HL-60 (cell line): ENCODE data around the gene WDFY2.
A peak's percentile ranks its signal among the peaks of the same experiment; 100 is the strongest.

Source experiments
- CTCF ChIP-seq: IDR thresholded peaks from one replicate; pipeline ENCODE4 v1.5.1; 2011; ENCODE audit warnings: low read length, control low read depth, inconsistent platforms; ENCODE audit not compliant: insufficient read depth
- GABPA ChIP-seq: IDR thresholded peaks from 2 replicates; pipeline ENCODE4 v1.6.1; 2012; ENCODE audit warnings: low read depth
- POLR2AphosphoS5 ChIP-seq: IDR thresholded peaks from 2 replicates; pipeline ENCODE4 v1.6.1; 2012; ENCODE audit warnings: low read depth
- REST ChIP-seq: IDR thresholded peaks from 2 replicates; pipeline ENCODE4 v1.6.1; 2012; ENCODE audit warnings: low read depth; ENCODE audit not compliant: insufficient replicate concordance
- SPI1 ChIP-seq: IDR thresholded peaks from 2 replicates; pipeline ENCODE4 v1.6.1; 2012; ENCODE audit warnings: low read depth, mild to moderate bottlenecking, borderline replicate concordance

- TF ChIP-seq POLR2AphosphoS5 (peak; percentile 33; the same call in 1 of the 2 replicates), CTCF (no peak), REST (no peak), GABPA (no peak), SPI1 (no peak)
Measured at GRCh38 chr13:51728972-51729371, 144.7 kb downstream of the WDFY2 start.
